Measurements from ENCODE around the gene MLPH.

MLPH gene

DNA sequence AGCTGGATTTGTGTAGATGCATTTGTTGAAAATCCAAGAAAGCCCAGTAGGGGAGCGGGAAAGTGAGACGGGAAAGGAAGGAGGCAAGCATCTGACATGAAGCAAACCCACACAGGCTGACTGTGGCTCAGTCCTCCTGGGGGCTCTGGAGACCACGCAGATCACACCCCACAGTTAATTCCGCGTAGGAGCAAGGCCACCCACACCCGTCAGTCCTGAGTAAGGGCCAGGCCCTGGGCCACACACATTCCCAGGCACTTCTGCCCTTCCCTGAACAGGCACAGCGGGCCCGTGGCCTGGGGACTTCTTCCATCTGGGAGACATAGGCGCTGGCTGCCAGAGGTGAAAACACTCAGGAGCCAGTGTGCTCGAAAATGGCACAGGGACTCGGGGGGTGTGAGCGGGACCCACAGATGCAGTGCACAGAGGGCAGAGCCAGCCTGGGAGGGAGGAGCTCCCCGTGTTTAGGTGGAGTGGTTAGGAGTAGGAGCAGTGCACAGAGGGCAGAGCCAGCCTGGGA, 59.9 kb downstream of the MLPH start:
- TF ChIP-seq, protein P1, sequence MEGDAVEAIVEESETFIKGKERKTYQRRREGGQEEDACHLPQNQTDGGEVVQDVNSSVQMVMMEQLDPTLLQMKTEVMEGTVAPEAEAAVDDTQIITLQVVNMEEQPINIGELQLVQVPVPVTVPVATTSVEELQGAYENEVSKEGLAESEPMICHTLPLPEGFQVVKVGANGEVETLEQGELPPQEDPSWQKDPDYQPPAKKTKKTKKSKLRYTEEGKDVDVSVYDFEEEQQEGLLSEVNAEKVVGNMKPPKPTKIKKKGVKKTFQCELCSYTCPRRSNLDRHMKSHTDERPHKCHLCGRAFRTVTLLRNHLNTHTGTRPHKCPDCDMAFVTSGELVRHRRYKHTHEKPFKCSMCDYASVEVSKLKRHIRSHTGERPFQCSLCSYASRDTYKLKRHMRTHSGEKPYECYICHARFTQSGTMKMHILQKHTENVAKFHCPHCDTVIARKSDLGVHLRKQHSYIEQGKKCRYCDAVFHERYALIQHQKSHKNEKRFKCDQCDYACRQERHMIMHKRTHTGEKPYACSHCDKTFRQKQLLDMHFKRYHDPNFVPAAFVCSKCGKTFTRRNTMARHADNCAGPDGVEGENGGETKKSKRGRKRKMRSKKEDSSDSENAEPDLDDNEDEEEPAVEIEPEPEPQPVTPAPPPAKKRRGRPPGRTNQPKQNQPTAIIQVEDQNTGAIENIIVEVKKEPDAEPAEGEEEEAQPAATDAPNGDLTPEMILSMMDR (IDR thresholded peaks at IDR 0.05; ENCODE audit: low read depth, low read length): no peak

DNA sequence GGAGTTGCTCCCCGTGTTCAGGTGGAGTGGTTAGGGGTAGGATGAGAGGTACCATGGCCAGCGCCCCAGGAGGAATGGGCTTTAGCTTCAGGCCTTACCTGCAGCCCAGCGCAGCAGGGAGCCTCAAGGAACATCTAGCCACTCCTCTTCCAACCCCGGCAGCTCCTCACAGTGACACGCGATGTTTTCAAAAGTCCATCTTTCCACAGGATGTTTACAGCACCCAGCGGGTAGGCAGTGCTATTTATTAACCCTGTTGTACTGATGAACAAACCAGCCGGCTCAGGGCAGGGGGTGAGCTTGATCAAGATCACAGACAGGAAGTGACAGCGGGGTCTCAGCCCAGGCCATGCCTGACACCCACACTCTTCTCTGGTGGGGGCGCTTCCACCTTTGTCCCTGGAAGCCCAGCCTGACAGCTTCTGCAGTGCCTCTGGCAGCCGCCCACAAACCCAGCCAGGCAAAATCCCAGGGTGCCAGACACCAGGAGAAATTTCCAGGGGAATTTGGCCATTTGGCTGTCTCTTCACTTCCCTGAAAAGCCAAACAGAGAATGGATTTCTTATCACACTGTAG, 60.9 kb downstream of the MLPH start:
- TF ChIP-seq, protein P1 (IDR thresholded peaks at IDR 0.05; ENCODE audit: low read depth, low read length): no peak
- H3K4me3 ChIP-seq (ENCODE audit: low read depth, low read length): no peak overlapping the region

More for the DNA sequence above, 59.9 kb downstream of the MLPH start:
- H3K4me3 ChIP-seq (ENCODE audit: low read depth, low read length): no peak overlapping the region

DNA sequence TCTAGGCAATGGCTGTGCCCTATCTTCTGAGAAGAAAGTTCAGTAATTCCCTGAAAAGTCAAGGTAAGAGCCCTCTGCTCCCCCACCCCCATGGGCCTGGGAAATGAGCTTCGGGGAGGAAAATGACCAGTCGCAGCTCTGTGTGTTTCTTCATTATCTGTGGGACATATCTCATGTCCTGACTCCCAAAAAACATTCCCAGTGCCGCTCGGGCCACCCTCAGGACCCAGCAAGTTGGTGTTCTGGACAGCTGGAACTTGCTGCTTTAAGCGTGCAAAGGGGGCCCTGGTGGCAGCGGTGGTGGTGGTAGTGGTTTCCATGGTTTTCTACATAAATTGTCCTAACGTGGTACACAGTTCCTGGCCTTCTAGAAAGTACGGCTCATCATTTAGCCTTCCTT, 62.2 kb downstream of the MLPH start:
- H3K4me3 ChIP-seq (ENCODE audit: low read depth, low read length): no peak overlapping the region
- TF ChIP-seq, protein P1 (IDR thresholded peaks at IDR 0.05; ENCODE audit: low read depth, low read length): no peak

DNA sequence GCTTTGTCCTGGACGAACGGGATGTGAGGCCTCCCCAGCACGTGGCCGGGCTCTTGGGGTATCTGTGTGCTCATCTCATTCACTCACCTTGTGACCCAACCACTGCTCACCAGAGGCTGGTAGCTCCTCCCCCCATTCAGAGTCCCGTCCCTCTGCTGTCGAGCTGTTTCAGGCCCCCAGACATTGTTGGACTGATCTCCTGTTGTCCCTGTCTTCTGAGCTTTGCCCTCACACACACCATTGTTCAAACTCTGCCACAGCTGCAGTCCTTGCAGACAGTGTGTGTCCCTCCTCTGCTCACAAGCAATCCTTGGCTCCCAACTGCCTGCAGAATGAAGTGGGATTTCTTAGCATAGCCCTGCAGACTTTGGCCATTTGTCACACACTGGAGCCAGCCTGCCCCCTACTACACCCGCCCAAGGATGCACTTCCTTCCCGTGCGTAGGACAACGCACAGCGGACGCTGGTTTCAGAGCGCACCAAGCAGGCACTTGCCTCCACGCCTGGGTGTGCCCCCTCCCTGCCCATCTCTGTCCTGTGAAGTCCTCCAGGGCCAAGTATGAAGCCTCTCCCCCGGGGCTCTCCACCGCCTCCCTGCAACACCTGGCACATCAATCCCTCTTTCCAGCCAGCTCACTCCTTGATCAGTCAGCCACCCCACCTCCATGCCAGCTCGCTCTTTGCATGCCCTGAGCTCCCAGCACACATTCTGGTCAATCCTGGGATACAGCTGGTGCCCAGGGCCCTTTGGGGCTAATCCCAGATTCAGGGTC, 62.8 kb downstream of the MLPH start:
- H3K4me3 ChIP-seq (ENCODE audit: low read depth, low read length): no peak overlapping the region
- TF ChIP-seq, protein P1 (IDR thresholded peaks at IDR 0.05; ENCODE audit: low read depth, low read length): no peak

DNA sequence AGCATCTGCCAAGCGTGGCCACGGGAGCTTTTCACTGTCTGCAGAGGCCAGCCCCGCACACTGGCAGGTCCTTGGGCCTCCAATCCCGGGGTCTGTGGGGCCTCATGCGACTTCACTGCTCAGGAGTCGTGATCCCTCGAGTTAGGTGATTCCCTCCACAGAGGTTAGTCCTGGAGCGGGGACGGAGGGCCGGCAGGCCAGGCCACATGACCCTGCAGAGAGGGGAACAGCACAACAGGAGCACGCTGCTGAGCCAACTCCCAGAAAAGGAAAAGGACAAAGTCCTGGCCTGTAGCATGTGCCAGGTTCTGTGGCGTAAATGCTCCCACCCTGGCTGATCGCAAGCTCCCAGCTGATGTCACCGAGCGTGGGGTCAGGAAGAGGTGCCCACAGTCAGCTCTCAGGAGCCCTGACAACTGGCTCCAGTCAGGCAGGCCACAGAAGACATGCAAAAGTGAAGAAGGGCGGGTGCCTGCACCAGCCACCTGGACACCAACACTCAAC, 64.1 kb downstream of the MLPH start:
- TF ChIP-seq, protein P1 (IDR thresholded peaks at IDR 0.05; ENCODE audit: low read depth, low read length): no peak
- H3K4me3 ChIP-seq (ENCODE audit: low read depth, low read length): no peak overlapping the region

DNA sequence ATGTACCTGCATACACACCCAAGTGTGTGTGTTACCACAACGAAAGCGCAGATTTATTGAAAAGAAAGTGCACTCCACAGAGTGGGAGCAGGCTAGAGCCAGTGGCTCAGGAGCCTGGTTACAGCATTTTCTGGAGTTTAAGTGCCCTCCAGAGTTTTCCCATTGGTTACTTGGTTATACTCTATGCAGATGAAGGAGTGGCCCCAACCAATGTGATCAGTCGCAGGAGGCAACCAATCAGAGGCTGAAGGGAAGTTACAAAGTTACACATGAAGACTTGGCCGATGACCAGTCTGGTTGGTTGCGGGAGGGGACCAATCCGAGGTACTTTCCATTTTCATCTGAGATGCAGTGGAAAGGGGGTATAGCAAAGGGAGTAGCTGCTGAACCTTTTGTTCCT, 65.9 kb downstream of the MLPH start:
- TF ChIP-seq, protein P1 (IDR thresholded peaks at IDR 0.05; ENCODE audit: low read depth, low read length): no peak
- H3K4me3 ChIP-seq (ENCODE audit: low read depth, low read length): no peak overlapping the region

DNA sequence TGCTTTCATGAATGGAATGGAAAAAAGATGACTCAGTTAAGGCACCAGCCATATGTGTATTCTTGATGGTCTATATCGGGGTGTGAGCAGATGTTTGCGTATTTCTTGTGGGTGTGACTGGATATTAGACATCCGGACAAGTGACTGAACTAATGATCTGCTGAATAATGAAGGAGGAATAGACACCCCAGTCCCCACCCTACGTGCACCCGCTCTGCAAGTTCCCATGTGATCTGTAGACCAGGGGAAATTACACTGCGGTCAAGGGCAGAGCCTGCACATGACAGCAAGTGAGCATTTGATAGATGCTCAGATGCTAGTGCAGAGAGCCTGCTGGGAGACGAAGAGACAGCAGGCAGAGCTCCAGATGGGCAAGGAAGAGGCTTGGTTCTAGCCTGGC, 66.9 kb downstream of the MLPH start:
- no peak overlapping the region for H3K4me3 ChIP-seq (ENCODE audit: low read depth, low read length)
- TF ChIP-seq, protein P1 (IDR thresholded peaks at IDR 0.05; ENCODE audit: low read depth, low read length): no peak
